Measurements from ENCODE around the gene APBB1IP.

The APBB1IP gene

DNA sequence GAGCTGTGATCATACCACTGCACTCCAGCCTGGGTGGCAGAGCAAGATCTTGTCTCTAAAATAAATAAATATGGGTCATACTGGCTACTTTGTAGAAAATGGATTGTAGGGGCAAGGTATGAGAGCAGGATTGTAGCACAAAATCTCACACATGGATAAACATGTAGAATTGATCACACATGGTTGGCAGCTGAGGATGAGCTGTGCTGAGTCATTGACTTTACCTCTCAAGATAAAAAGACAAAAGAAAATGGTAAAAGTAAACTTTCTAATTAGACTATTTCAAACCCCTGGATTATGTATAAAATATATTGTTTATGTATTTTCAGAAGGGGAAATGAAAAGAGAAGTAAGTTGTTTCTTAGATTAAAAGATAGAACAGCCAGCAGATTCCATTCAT is 69.3 kb downstream of the APBB1IP start:
- no peak for DNase-seq (ENCODE audit: low read depth in 1 of 2, low spot score in 1 of 2)
- in situ Hi-C loops (cut with HindIII; ENCODE audit: low pct_unique_long_range_greater_than_20kb, low sequenced_read_pairs), result no loop called here
- TF ChIP-seq JUND (IDR thresholded peaks at IDR 0.05; ENCODE audit: low read depth), result no peak

DNA sequence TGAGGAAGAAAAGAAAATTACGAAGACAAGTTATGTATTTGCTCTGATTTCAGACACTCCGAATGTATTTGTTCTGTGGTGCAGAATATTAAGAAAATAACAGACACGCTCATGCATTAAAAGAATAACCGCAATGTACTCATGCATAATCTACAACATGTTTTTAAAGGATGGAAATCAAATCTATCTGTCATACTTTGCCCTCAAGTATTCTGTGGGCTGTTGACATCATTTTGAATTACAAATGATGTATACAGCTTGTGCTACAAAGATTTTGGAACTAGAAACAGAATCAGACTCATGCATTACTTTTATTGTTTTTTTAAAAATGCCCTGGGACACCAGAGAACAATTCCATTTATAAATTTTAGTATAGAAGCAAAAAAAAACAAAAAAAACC is 69.9 kb downstream of the APBB1IP start:
- in situ Hi-C loops (cut with HindIII; ENCODE audit: low pct_unique_long_range_greater_than_20kb, low sequenced_read_pairs), result no loop called here
- TF ChIP-seq JUND (IDR thresholded peaks at IDR 0.05; ENCODE audit: low read depth), result no peak
- DNase-seq (ENCODE audit: low read depth in 1 of 2, low spot score in 1 of 2), result no peak

DNA sequence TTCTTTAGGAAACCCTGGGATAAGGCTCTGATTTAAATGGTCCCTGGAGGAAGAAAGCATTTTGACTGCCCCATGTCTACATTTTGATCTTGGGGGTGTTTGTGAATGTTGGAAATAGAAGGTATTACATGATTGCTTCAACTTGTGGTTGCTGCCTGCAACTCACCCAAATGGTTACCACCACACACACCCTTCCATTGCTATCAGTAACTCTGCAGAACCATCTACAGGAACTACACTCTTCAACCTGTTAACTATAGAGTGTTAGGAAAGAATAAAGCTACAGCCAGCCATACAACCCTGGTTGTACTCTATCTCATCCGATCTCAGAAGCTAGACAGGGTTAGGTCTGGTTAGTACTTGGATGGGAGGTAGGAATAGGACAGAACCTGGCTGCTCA is 71.2 kb downstream of the APBB1IP start:
- TF ChIP-seq JUND (IDR thresholded peaks at IDR 0.05; ENCODE audit: low read depth), result no peak
- no peak for DNase-seq (ENCODE audit: low read depth in 1 of 2, low spot score in 1 of 2)
- in situ Hi-C loops (cut with HindIII; ENCODE audit: low pct_unique_long_range_greater_than_20kb, low sequenced_read_pairs), result no loop called here

DNA sequence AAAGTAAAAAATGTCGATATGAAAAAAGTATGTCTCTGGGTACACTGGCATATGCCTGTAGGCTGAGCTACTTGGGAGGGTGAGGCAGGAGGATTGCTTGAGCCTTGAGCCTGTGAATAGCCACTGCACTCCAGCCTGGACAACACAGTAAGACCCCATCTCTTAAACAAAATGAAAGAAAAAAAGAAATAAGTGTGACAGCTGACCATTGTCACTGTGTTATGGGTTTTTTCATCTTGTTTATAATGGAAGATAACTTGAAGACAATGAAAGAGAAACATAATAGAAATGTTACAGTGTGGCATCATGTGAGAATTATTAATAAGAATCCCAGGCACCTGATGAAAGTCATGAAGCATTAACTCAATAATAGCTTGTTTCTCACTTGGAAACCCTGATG is 75.0 kb downstream of the APBB1IP start:
- in situ Hi-C loops (cut with HindIII; ENCODE audit: low pct_unique_long_range_greater_than_20kb, low sequenced_read_pairs), result no loop called here

DNA sequence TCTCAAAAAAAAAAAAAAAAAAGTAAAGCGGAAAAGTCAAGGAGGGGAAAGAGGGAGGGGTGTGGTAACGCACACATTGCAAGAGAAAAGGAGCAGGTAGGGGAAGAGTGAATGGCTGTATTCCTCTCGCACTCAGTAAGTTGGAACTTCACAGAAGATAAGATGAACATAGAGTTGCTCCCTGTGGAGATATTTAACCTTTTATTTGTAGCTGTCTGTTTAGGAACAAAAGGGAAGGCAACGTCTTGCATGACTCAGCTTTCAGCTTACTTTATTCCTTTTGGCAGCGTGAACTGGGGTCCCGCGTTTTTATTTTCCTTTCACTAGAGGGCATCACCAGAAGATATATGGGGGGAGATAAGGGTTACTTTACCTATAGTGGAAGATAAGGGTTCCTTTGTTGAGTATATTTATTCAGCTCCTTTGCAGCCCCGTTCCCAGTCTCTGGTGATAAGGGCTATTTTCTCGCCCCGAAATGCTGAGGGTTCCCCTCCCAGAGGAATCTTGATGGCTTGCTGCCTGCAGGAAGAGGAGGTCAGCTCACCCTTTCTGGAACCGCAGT is 78.5 kb downstream of the APBB1IP start:
- no peak for DNase-seq (ENCODE audit: low read depth in 1 of 2, low spot score in 1 of 2)
- TF ChIP-seq JUND (IDR thresholded peaks at IDR 0.05; ENCODE audit: low read depth), result no peak
- in situ Hi-C loops (cut with HindIII; ENCODE audit: low pct_unique_long_range_greater_than_20kb, low sequenced_read_pairs), result no loop called here

More for the DNA sequence above, 75.0 kb downstream of the APBB1IP start:
- no peak for TF ChIP-seq JUND (IDR thresholded peaks at IDR 0.05; ENCODE audit: low read depth)
- no peak for DNase-seq (ENCODE audit: low read depth in 1 of 2, low spot score in 1 of 2)

DNA sequence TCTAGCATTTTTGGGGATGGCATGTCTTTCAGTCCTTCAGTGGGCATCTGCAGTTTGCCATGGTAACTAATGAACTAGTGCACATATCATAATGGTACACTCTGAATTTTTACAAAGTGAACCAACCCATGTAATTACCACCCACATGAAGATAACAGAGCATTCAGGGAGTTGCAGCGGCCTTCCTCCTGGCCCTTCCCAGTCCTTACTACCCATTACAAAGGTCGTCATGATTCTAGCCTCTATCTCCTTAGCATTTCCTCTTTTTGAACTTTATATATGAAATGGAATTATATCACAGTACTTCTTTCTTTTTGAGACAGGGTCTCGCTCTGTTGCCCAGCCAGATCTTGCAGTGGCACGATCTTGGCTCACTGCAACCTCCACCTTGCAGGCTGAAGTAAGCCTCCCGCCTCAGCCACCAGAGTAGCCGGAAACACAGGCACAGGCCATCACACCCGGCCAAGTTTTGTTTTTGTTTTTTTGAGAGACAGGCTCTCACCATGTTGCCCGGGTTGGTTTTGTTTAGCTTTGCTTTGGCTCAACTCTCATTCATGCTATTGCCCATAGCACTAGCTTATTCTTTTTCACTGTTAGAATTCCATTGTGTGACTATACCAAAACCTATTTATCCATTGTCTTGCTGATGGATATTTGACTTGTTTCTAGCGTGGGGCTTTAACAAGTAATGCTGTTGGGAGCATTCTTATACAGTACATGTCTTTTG is 79.2 kb downstream of the APBB1IP start:
- in situ Hi-C loops (cut with HindIII; ENCODE audit: low pct_unique_long_range_greater_than_20kb, low sequenced_read_pairs), result no loop called here

DNA sequence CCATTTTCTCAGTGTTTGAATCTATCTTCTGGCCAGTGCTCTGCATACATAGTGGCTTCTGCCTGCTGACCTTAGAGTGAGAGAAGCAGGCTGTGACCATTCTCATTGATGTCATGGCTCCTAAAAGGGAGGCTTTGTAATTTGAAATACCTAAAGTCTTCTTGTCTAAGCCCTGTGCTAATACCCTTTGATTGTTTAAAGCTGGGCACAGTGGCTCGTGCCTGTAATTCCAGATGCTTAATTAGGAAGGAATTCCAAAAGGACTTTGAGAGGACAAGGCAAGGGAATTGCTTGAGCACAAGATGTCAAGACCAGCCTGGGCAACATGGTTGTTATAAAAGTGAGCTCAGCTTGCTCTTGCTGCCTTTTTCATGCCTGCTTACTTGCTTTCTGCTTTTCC is 81.7 kb downstream of the APBB1IP start:
- no peak for TF ChIP-seq JUND (IDR thresholded peaks at IDR 0.05; ENCODE audit: low read depth)
- DNase-seq (ENCODE audit: low read depth in 1 of 2, low spot score in 1 of 2), result no peak
- in situ Hi-C loops (cut with HindIII; ENCODE audit: low pct_unique_long_range_greater_than_20kb, low sequenced_read_pairs), result no loop called here

More for the DNA sequence above, 79.2 kb downstream of the APBB1IP start:
- TF ChIP-seq JUND (IDR thresholded peaks at IDR 0.05; ENCODE audit: low read depth), result no peak
- no peak for DNase-seq (ENCODE audit: low read depth in 1 of 2, low spot score in 1 of 2)

DNA sequence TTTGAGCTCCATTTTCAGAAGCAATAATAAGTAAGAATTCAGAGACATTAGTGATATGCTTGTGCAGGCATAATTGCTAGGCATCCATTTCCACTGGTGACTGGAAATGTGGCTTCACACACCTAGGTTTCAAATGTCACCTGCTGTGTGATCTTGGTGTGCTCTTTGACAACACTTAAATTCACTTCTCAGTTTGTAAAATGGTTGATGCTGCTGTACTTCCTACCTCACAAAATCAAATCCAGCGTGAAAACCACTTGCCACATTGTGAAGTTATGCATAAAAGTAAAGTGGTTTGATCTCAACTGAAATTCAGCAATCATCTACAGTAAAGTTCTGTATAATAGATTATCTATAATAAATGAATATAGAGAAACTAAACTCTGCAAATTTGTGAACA is 82.4 kb downstream of the APBB1IP start:
- no peak for TF ChIP-seq JUND (IDR thresholded peaks at IDR 0.05; ENCODE audit: low read depth)
- in situ Hi-C loops (cut with HindIII; ENCODE audit: low pct_unique_long_range_greater_than_20kb, low sequenced_read_pairs), result no loop called here
- no peak for DNase-seq (ENCODE audit: low read depth in 1 of 2, low spot score in 1 of 2)

DNA sequence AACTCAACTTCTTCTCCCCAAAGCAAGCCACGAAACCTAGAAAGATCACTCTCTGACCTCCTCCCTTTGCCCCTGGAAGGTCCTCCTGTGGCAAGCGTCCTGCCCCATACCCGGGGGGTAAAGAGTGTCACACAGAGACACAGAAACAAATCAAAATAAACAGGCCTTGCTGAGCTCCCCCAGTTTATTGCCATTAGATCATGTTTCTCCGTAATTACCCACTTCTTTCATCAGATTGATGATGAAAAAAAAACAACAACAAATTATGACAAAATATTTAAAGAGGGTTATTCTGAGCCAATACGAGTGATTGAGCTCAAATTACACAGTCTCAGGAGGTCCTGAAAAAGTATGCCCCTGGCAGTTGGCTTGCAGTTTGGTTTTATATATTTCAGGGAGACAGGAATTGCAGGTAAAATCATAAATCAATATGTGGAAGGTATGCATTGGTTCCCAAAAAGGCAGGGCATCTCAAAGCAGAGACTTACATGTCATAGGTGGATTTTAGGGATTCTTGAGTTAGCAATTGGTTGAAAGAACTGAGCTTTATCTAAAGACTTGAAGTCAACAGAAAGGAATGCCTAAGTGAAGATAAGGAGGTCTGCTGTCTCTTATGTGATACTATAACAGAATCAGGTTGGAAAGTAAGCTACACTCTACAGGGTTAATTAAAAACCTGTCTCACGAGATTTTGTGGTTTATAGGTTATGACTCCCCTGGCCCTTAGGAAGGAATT is 86.2 kb downstream of the APBB1IP start:
- TF ChIP-seq JUND (IDR thresholded peaks at IDR 0.05; ENCODE audit: low read depth), result no peak
- in situ Hi-C loops (cut with HindIII; ENCODE audit: low pct_unique_long_range_greater_than_20kb, low sequenced_read_pairs), result no loop called here
- no peak for DNase-seq (ENCODE audit: low read depth in 1 of 2, low spot score in 1 of 2)

DNA sequence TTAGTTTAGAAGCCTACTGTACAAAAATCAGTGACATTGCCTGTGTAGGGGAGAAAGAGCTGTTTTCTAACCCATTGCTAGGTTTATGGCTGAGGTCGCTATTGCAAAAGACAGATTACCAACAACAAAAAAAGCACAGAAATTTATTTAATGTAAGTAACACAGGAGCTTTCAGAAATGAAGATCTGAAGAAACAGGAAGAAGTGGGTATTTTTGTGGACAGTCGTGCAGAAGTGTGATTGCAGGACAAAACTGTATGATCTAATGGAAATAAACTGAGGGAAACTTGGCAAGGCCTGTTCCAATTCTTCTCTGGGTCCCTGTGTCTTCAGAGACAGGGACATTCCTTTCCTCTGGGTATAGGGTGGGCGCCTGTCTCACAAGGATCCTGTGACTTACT is 87.4 kb downstream of the APBB1IP start:
- in situ Hi-C loops (cut with HindIII; ENCODE audit: low pct_unique_long_range_greater_than_20kb, low sequenced_read_pairs), result no loop called here
- DNase-seq (ENCODE audit: low read depth in 1 of 2, low spot score in 1 of 2), result no peak
- TF ChIP-seq JUND (IDR thresholded peaks at IDR 0.05; ENCODE audit: low read depth), result no peak

DNA sequence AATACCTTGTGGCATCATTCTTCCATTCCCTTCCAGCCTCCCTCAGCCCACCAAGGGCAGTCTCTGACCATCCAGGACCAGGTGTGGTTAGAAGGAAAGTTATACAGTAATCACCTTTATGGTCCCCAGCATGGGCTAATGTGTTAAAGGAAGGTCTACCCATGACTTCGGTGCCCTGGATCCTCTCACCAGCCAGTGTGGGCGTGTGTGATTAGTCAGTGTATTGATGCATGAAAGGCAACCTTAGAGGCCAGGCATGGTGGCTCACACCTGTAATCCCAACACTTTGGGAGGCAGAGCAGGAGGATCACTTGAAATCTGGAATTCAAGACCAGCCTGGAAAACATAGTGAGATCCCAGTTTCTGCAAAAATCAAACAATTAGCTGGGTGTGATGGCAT is 88.9 kb downstream of the APBB1IP start:
- TF ChIP-seq JUND (IDR thresholded peaks at IDR 0.05; ENCODE audit: low read depth), result no peak
- in situ Hi-C loops (cut with HindIII; ENCODE audit: low pct_unique_long_range_greater_than_20kb, low sequenced_read_pairs), result no loop called here
- DNase-seq (ENCODE audit: low read depth in 1 of 2, low spot score in 1 of 2), result no peak

DNA sequence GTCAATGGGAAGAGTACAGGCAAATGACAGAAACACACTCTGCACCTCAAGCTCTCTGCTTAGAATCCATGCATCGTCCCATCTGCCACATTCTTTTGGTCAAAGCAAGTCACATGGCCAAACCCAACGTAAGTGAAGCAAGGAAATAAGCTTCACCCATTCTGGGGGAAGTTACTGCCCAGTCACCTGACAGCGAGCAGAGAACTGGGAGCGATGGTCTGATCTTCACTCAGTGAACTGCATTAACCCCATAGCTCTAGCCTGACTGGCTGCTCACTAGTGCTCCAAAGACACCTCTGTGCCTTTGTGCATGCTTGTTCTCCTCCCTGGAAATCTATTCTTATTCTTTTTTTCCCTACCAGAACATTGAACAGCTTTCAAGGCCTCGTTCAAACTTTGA is 89.9 kb downstream of the APBB1IP start:
- no peak for TF ChIP-seq JUND (IDR thresholded peaks at IDR 0.05; ENCODE audit: low read depth)
- DNase-seq (ENCODE audit: low read depth in 1 of 2, low spot score in 1 of 2), result no peak
- in situ Hi-C loops (cut with HindIII; ENCODE audit: low pct_unique_long_range_greater_than_20kb, low sequenced_read_pairs), result no loop called here

DNA sequence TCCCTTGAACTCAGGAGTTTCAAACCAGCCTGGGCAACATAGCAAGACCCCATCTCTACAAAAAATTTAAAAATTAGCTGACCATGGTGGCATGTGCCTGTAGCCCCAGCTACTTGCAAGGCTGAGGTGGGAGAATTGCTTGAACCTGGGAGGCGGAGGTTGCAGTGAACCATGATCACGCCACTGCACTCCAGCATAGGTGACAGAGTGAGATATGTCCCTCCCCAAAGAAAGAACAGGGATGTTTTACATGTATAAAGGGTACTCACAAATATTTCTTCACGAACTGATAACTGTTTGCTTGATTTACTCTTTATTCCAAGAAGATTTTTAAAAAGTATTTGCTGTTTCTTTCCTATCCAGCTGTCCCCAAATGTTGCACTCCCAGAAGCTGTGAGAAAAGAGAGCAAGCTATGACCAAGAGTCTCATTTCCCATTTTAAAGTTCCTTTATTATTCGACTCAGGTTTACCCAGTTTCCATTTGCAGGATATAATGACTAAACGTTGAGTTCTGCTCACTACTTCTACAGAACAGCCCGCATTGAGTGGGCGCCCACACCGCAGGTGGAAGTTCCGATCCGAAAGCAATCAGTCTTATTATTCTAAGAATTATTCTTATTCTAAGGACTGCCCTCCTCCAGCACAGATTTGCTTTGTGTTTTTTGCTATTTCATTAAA is 90.7 kb downstream of the APBB1IP start:
- no peak for TF ChIP-seq JUND (IDR thresholded peaks at IDR 0.05; ENCODE audit: low read depth)
- in situ Hi-C loops (cut with HindIII; ENCODE audit: low pct_unique_long_range_greater_than_20kb, low sequenced_read_pairs), result no loop called here
- DNase-seq (ENCODE audit: low read depth in 1 of 2, low spot score in 1 of 2), result no peak
